ENCODE data around the gene ATF6. TPM values are rescaled to one million over a fixed set of nuclear protein-coding genes. Genes with fewer than 3 reads are reported as not detected.

Gene ATF6
- total RNA-seq, 1 experiment from 2014 or later, result 16.4 TPM

GRCh38 chr1:161720956-161721737, 45.0 kb upstream of the ATF6 start, which contains the start of gene FCRLB:
TSS of gene FCRLB (plus strand) at chr1:161721544. CDS start at chr1:161722673, 1,129 bp downstream.
- no peaks in the 10 kb centered on the region for H3K9me3 ChIP-seq (ENCODE audit: control insufficient read depth, insufficient read depth, low read depth, low read length)
- intact Hi-C loops (cut with micrococcal nuclease; ENCODE audit: unreplicated experiment), result no loop called here
- H3K27me3 ChIP-seq (ENCODE audit: control insufficient read depth, insufficient read depth, low read length), result peaks cover 1% of the 10 kb centered on the region; the same call in 1 of the 2 replicates
- no TSS peak for BruUV-seq (replicated peaks)
- ATAC-seq (no peak), DNase-seq (ENCODE audit: low read depth, low spot score) (no peak)
- H3K4me3 ChIP-seq (ENCODE audit: low read depth in 2 of 2, low read length in 2 of 2), result no peak within 1 kb of the TSS
- TF ChIP-seq POLR2AphosphoS5 (IDR thresholded peaks at IDR 0.05; ENCODE audit: low read depth, low read length), result no peak
- no peak for TF ChIP-seq CTCF (IDR thresholded peaks at IDR 0.05)
- no peak for TF ChIP-seq SIN3A (IDR thresholded peaks at IDR 0.05; ENCODE audit: borderline replicate concordance, insufficient read depth, low read depth, low read length)
- no peak for TF ChIP-seq TCF7L2 (IDR thresholded peaks at IDR 0.05; ENCODE audit: low read depth, low read length)
- no peaks in the 10 kb centered on the region for H3K4me1 ChIP-seq (ENCODE audit: control insufficient read depth, insufficient read depth, low read length)
- ChIA-PET CTCF (no interaction called here), POLR2A (no interaction called here)
- H3K27ac ChIP-seq (ENCODE audit: low read length), result no peak within 1 kb of the TSS
- no peaks in the 10 kb centered on the region; the same call in 1 of the 2 replicates for H3K36me3 ChIP-seq (ENCODE audit: control insufficient read depth, insufficient read depth, low read length)
- in situ Hi-C loops (cut with HindIII; ENCODE audit: low pct_unique_long_range_greater_than_20kb, low sequenced_read_pairs), result no loop called here

DNA sequence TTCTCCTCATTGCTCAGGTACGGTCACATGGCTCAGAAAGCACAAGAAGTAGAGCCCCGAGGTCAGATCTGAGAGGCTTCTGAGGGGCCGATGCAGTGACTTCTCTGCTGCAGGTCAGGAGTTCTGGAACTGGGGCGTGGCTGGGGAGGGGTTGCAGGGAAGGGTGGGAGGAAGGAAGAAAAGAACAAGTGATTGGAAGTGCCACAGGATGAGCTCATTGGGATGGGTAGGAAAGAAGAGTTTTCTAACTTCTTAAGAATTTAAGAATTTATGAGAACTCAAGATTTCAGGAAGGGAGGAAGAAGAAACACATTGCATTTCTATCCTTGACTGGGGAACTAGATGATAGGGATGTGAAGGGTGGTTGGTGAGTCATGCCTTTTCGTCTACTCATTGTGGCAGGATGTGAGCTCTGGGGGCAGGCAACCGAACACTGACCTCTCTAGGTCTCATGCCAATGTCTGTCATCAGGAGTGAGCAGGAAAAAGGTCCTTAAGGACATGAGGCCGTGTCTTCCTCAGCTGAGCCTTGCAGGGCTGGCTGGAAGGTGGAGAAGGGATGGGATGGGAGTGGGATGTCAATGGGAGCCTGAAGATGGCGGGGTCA, 44.3 kb upstream of the ATF6 start:
- Histone ChIP-seq H3K4me1 (ENCODE audit: control insufficient read depth, insufficient read depth, low read length) (no peaks in the 10 kb centered on the region), H3K36me3 (ENCODE audit: control insufficient read depth, insufficient read depth, low read length) (no peaks in the 10 kb centered on the region; the same call in 1 of the 2 replicates), H3K27me3 (ENCODE audit: control insufficient read depth, insufficient read depth, low read length) (no peaks in the 10 kb centered on the region), H3K9me3 (ENCODE audit: control insufficient read depth, insufficient read depth, low read depth, low read length) (no peaks in the 10 kb centered on the region), H3K27ac (ENCODE audit: low read length) (no peak overlapping the region), H3K4me3 (ENCODE audit: low read depth in 2 of 2, low read length in 2 of 2) (no peak overlapping the region)
- BruUV-seq (replicated peaks), result no TSS peak
- POLR2A ChIA-PET, result interaction anchor here (0.5 kb wide), 1 partner anchor 535 kb away, joined by 3 read pairs; no protein-coding TSS in a partner anchor
- TF ChIP-seq, protein P1, sequence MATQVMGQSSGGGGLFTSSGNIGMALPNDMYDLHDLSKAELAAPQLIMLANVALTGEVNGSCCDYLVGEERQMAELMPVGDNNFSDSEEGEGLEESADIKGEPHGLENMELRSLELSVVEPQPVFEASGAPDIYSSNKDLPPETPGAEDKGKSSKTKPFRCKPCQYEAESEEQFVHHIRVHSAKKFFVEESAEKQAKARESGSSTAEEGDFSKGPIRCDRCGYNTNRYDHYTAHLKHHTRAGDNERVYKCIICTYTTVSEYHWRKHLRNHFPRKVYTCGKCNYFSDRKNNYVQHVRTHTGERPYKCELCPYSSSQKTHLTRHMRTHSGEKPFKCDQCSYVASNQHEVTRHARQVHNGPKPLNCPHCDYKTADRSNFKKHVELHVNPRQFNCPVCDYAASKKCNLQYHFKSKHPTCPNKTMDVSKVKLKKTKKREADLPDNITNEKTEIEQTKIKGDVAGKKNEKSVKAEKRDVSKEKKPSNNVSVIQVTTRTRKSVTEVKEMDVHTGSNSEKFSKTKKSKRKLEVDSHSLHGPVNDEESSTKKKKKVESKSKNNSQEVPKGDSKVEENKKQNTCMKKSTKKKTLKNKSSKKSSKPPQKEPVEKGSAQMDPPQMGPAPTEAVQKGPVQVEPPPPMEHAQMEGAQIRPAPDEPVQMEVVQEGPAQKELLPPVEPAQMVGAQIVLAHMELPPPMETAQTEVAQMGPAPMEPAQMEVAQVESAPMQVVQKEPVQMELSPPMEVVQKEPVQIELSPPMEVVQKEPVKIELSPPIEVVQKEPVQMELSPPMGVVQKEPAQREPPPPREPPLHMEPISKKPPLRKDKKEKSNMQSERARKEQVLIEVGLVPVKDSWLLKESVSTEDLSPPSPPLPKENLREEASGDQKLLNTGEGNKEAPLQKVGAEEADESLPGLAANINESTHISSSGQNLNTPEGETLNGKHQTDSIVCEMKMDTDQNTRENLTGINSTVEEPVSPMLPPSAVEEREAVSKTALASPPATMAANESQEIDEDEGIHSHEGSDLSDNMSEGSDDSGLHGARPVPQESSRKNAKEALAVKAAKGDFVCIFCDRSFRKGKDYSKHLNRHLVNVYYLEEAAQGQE (IDR thresholded peaks at IDR 0.05; ENCODE audit: insufficient read depth in 1 of 2, low read depth in 2 of 2, low read length in 1 of 2), result no peak
- no peak for TF ChIP-seq SIN3A (IDR thresholded peaks at IDR 0.05; ENCODE audit: borderline replicate concordance, insufficient read depth, low read depth, low read length)
- TF ChIP-seq CTCF (IDR thresholded peaks at IDR 0.05), result no peak
- no peak for TF ChIP-seq TCF7L2 (IDR thresholded peaks at IDR 0.05; ENCODE audit: low read depth, low read length)
- TF ChIP-seq POLR2AphosphoS5 (IDR thresholded peaks at IDR 0.05; ENCODE audit: low read depth, low read length), result no peak
- CTCF ChIA-PET, result no interaction called here
- intact Hi-C loops (cut with micrococcal nuclease; ENCODE audit: unreplicated experiment) (no loop called here), in situ Hi-C loops (cut with HindIII; ENCODE audit: low pct_unique_long_range_greater_than_20kb, low sequenced_read_pairs) (no loop called here)
- ATAC-seq, result no peak
- no peak for DNase-seq (ENCODE audit: low read depth, low spot score)

All from Panc1 (cell line).